Sigmoid colon (tissue), 3 donors: Measurements from ENCODE around the gene MBOAT1.

Experiments
- CTCF ChIP-seq, 4 experiments: fragments of 450-650 bp in 3 of 4; fragments of 200-600 bp in 1 of 4; IDR thresholded peaks; one replicate each; pipeline ENCODE4 v1.5.1; 2016 to 2019; ENCODE audit warnings: antibody characterized with exemption in 4 of 4, mild to moderate bottlenecking in 3 of 4, moderate library complexity in 2 of 4
- POLR2A ChIP-seq, 2 donors: fragments of 450-650 bp; IDR thresholded peaks; one replicate each; pipeline ENCODE4 v1.6.1; 2016; ENCODE audit warnings: antibody characterized with exemption in 2 of 2, mild to moderate bottlenecking in 2 of 2, moderate library complexity in 2 of 2

GRCh38 chr6:20238688-20239587, 26.7 kb upstream of the MBOAT1 start:
- no peak for TF ChIP-seq CTCF (IDR thresholded peaks at IDR 0.05)
- no peak for TF ChIP-seq POLR2A (IDR thresholded peaks at IDR 0.05)
